ENCODE results near the gene MOGAT3. TPM values are rescaled to one million over a fixed set of nuclear protein-coding genes. Genes with fewer than 3 reads are reported as not detected.

The MOGAT3 gene
- total RNA-seq, 4 donors from 2014 or later, result not detected

- H3K4me3 ChIP-seq, result peak within 1 kb of the TSS; percentile 68 to 72
- no peaks in the 10 kb centered on the region for H3K36me3 ChIP-seq
- peak; percentile 95 to 98 for DNase-seq
- intact Hi-C loops (cut with DNase I; ENCODE audit: low total_unique reads), result no loop called here
- H3K9me3 ChIP-seq, result no peaks in the 10 kb centered on the region
- no peaks in the 10 kb centered on the region for H3K27me3 ChIP-seq
- TF ChIP-seq POLR2A (IDR thresholded peaks at IDR 0.05), result peak; percentile 9 to 33
- peak; percentile 3 to 34 (median 16) for TF ChIP-seq CTCF (IDR thresholded peaks at IDR 0.05)
- peak within 1 kb of the TSS; percentile 91 to 93 for H3K27ac ChIP-seq
- peaks cover 0 to 12% of the 10 kb centered on the region in 2 donors for H3K4me1 ChIP-seq
Measured at GRCh38 chr7:101217388-101218235, 16.8 kb upstream of the MOGAT3 start, which contains the start of the genes PLOD3 and ZNHIT1. TSS of gene PLOD3 (minus strand) at chr7:101217581. CDS start at chr7:101217274, 307 bp downstream. TSS of gene ZNHIT1 (plus strand) at chr7:101218165. CDS start at chr7:101218196, 31 bp downstream.

GRCh38 chr7:101216860-101217387 is 16.1 kb upstream of the MOGAT3 start:
- Histone ChIP-seq H3K4me3 (peak overlapping the region; percentile 68 to 72), H3K36me3 (no peaks in the 10 kb centered on the region), H3K27me3 (no peaks in the 10 kb centered on the region), H3K4me1 (peaks cover 0 to 12% of the 10 kb centered on the region in 2 donors), H3K9me3 (no peaks in the 10 kb centered on the region), H3K27ac (peak overlapping the region; percentile 91 to 93)
- intact Hi-C loops (cut with DNase I; ENCODE audit: low total_unique reads), result no loop called here
- TF ChIP-seq POLR2A (IDR thresholded peaks at IDR 0.05) (no peak), CTCF (IDR thresholded peaks at IDR 0.05) (peak in 1 of 4 experiments; percentile 9)
- DNase-seq, result peak in 1 of 2 donors; percentile 33

GRCh38 chr7:101216001-101216859 is 15.4 kb upstream of the MOGAT3 start:
- peak overlapping the region in 1 of 2 donors; percentile 93 for H3K27ac ChIP-seq
- H3K27me3 ChIP-seq, result no peaks in the 10 kb centered on the region
- H3K4me3 ChIP-seq, result peak overlapping the region; percentile 68 to 72
- TF ChIP-seq POLR2A (IDR thresholded peaks at IDR 0.05) (no peak), CTCF (IDR thresholded peaks at IDR 0.05) (no peak)
- no peaks in the 10 kb centered on the region for H3K9me3 ChIP-seq
- peaks cover 0 to 12% of the 10 kb centered on the region in 2 donors for H3K4me1 ChIP-seq
- no peak for DNase-seq
- no peaks in the 10 kb centered on the region for H3K36me3 ChIP-seq
- intact Hi-C loops (cut with DNase I; ENCODE audit: low total_unique reads), result no loop called here

- no peak overlapping the region for H3K4me3 ChIP-seq
- H3K27ac ChIP-seq, result no peak overlapping the region
- intact Hi-C loops (cut with DNase I; ENCODE audit: low total_unique reads), result no loop called here
- H3K36me3 ChIP-seq, result no peaks in the 10 kb centered on the region
- no peaks in the 10 kb centered on the region for H3K9me3 ChIP-seq
- TF ChIP-seq POLR2A (IDR thresholded peaks at IDR 0.05) (no peak), CTCF (IDR thresholded peaks at IDR 0.05) (no peak)
- no peaks in the 10 kb centered on the region for H3K27me3 ChIP-seq
- no peak for DNase-seq
- peaks cover 0 to 3% of the 10 kb centered on the region in 2 donors for H3K4me1 ChIP-seq
Measured at GRCh38 chr7:101212014-101212413, 11.2 kb upstream of the MOGAT3 start.

Data from uterus (tissue), 4 donors.